NCI-H128 (cell line): ENCODE data around the gene NAALADL2.
"Not testable (repeated sequence)": the region's sequence is repeated elsewhere in the genome, so short reads cannot be mapped to it uniquely, and the experiment has no call there.

Source experiments
- DNase-seq: peaks from one replicate; lab custom pipeline; 2025; ENCODE audit not compliant: unreplicated experiment; lab: John Stamatoyannopoulos, UW

The NAALADL2 gene

GRCh38 chr3:175729466-175729865 lies 870.3 kb downstream of the NAALADL2 start:
- no peak for DNase-seq

DNA sequence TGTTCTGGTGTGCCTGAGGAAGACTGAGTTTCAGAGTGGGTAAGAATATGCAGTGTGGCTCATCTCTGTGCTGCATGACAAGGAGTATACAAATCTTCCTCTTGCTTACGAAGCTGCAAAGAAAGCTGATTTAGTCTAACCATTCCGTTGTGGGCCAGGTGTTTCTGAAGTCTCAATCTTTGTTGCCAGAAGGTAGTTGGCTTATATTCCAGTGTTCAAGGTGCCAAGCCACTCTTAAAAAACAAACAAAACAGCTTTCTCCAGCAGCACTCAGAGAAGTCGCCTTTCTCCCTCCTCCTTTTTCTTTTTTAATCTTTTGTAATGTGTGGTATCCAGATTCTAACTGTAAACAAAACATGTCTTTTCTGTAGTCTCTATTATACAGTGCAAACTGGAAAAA lies 872.4 kb downstream of the NAALADL2 start:
- no peak for DNase-seq

DNA sequence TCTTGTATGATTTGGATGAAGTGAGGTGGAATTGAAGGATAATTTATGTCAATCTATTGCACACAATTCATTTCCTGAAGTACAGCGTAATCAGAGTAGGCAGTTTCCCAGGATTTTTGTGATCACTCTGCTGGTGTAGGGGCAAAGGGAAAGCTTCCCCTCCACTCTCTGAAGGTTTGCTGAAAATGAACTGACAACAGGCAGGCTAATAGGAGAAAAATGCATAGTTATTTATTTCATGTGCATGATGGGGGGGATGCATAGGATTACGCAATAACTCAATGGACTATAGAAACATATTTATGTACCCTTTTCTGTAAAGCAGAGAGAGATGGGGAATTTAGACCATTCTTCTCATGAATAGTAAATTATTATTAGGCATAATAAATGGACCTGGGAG lies 872.9 kb downstream of the NAALADL2 start:
- DNase-seq, result no peak

- no peak for DNase-seq
Observed at GRCh38 chr3:175735866-175736265, 876.7 kb downstream of the NAALADL2 start.

DNA sequence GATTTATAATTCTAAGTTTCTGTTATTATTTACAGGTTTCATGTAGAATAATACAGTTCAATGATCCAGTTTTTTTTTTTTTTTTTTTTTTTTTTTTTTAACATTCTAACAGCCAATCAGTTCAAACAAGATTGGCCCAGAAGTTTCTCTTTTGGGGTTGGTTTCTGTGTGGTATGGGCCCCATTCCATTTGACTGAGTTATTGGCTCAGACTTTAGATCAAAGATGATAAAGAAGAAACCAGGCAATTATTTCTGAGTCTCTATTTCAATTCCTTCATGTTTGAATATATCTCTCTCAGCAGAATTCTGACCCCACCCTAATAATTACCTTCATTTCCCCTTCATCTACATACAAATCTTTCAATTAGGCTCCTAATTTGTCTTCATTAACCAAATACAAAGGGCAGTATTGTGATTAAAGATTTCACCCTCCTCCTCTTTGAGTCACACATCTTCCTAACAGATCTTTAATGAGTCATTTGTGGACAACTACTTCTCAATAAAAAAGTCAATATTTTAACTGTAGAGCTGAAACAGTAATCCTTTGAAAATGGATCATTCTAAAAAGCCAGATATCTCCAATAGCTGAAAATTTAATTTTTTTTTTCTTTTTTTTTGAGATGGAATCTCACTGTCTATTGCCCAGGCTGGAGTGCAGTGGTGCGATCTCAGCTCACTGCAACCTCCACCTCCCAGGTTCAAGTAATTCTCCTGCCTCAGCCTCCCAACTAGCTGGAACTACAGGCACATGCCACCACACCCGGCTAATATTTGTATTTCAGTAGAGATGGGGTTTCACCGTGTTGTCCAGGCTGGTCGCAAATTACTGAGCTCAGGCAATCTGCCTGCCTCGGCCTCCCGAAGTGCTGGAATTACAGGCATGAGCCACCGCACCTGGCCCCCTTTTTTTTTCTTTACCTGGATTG lies 878.8 kb downstream of the NAALADL2 start:
- no peak for DNase-seq

DNA sequence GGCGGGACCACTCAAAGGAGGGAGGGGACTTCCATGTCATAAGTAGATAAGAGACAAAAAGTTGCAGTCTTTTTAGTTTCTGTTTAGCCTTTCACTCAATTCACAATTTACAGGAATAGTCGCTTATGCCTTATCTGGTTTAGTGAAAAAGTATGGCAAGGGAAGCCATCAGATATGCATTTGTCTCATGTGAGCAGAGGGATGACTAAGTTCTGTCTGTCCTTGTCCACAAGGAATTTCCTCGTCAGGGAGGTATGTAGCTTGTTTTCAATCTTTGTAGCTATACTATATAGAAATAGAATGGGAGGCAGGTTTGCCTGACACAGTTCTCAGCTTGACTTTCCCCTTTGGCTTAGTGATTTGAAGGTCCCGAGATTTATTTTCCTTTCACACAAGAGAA lies 882.8 kb downstream of the NAALADL2 start:
- DNase-seq, result no peak

DNA sequence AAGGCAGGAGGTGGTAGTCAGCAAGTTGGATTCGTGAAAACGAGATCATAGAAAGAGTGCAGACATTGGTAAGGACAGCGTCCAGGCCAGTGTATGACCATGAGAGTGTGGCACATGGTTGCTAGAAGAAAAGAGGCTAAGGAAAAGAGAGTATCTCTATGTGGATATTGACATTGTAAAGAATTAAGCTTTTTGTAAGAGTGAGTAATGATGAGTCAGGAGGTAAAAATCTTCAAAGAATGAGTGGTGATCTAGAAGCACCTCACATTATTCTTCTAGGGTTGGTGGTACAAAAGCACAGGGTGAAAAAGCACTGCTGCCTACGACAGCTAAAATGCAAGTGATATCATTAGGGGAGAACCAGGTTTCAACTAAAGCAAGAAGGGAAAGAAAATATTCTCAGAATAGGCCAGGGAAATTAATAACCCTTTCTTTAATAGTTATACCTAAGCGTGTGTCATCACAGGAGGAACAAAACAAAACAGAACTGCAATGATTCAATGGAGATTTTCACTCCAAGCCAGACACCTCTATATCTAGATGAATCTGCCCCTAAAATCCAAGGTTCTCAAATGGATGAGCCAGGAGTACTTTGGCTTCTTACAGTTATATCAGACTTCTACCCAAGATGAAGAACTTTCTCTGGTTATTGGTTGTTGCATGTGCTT lies 884.7 kb downstream of the NAALADL2 start:
- no peak for DNase-seq

- no peak for DNase-seq
Observed at GRCh38 chr3:175746308-175746707, 887.2 kb downstream of the NAALADL2 start.

DNA sequence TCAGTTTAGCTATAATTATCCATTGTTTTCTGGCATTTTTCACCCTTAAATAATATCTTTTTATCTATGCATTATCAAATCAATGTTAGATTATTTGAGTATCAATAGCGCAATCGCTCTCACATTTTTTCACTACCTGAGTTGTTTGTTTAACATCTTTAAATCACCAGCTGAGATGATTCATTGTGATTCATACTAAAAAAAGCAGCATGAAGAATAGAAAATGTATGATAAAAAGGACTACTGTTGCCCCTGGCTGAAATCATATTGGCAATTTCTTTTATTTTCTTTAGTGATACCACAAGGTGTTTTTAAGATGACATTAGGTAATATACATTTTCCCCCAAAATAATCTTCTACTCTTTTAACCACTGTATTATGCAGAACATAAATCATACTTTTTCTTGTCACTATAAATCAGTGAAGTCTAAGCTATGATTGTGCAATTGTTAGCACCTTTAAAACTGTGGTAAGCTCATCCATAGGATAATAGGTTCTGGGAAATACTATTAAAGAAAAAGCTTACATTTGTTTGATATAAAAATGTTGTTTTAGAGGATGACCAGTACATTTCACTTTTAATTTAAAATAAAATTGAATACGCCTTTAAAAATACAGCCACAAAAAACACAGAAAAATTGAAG lies 889.1 kb downstream of the NAALADL2 start:
- no peak for DNase-seq

DNA sequence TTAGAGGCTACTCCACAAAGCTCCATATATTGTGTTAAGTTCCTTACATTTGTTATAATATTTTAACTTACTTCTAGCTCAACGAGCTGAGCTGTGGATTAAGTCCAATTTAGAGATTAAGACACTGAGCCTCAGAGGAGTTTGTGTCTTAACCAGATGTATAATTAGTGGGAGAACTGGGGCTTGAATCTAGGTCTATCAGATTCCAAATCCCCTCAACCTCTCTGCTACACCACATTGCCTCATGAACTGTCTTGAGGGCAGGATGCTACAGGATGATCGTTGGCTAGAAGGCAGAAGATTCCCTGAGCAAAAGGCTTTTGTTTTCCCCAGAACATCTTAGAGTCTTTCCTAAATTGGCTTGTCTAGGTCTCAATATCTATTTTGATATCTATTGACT lies 890.8 kb downstream of the NAALADL2 start:
- DNase-seq, result no peak

GRCh38 chr3:175751089-175751488 lies 892.0 kb downstream of the NAALADL2 start:
- no peak for DNase-seq

DNA sequence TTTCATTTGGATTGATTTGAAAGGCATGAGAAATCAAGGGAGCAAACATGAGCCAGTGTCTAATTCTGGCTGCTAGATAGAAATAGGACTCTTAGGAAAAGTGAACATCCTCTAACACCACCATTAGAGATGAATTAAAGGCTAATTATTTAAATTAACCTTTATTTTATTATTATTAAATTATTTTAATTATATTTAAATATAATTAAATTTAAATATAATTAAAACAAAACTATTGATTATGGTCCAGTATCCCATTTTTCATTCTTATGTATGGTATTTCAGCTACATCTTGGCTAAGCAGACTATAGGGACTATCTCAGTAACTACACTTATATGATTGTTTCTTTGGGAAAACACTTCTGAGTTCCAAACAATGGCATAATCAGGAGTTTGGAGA lies 904.8 kb downstream of the NAALADL2 start:
- DNase-seq, result no peak

- no peak for DNase-seq
Observed at GRCh38 chr3:175764722-175765121, 905.6 kb downstream of the NAALADL2 start.

DNA sequence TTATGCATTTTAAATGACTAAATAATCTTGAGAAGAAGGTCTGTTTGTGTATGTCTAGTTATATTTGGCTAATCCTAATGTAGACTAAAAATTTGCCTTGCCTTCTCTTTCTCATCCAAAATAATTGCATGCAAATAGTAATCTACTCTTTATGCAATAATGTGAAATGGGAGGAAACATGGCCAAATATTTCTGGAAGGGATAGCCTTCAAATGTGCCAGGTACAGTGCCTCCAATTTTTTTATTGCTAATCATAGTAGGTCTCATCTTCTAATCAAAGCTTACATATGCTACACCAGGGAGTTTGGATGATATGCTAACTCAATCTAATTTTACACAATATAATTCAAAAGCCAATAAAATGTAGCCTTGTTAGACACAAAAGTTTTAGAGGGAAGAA lies 911.3 kb downstream of the NAALADL2 start:
- no peak for DNase-seq

GRCh38 chr3:175777495-175777894 lies 918.4 kb downstream of the NAALADL2 start:
- DNase-seq, result no peak

- DNase-seq, result no peak
Observed at GRCh38 chr3:175777965-175778364, 918.8 kb downstream of the NAALADL2 start.

GRCh38 chr3:175778994-175779393 lies 919.9 kb downstream of the NAALADL2 start:
- no peak for DNase-seq

DNA sequence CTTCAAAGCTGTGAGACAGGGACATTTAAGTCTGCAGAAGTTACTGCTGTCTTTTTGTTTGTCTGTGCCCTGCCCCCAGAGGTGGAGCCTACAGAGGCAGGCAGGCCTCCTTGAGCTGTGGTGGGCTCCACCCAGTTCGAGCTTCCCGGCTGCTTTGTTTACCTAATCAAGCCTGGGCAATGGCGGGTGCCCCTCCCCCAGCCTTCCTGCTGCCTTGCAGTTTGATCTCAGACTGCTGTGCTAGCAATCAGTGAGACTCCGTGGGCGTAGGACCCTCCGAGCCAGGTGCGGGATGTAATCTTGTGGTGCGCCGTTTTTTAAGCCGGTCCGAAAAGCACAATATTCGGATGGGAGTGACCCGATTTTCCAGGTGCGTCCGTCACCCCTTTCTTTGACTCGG lies 928.0 kb downstream of the NAALADL2 start:
- DNase-seq, result not testable (repeated sequence)

GRCh38 chr3:175792245-175792644 lies 933.1 kb downstream of the NAALADL2 start:
- DNase-seq, result no peak

DNA sequence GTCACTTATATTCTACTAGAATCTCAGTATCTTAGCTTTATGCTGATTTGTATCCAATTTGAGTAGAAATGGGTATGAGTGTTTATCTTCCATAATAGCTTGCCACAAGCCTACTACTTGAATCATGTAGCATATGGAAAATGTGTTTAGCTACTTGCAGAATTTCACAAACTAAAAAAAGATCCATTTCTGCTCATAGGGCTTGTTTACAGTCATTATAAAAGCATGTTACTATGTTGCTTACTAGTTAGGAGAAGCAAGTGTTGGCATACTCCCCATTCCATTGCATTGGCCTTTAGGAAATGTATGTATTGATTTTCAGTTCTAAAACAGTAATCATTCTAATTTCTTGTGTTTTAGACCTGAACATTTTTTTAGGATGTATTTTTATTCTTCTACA lies 939.2 kb downstream of the NAALADL2 start:
- DNase-seq, result no peak

- DNase-seq, result no peak
Observed at GRCh38 chr3:175805825-175806224, 946.7 kb downstream of the NAALADL2 start.

DNA sequence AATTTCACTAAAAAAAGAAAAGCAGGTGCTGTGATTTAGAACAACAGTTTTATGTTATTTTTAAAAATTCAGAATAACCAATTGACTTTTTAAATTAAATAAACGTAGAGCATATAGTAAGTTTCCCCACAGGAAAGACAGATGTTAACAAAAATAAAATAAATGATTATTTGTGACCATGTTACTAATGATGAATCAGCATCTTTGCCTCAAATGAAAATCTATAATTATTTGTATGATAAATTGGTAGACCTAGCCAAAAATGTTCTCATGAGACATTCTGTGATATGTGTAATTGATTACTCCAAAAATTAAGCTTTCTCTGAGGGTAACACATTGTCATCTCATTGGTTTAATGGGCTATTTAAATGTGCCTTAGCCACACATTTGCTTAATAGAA lies 948.0 kb downstream of the NAALADL2 start:
- DNase-seq, result no peak
